ENCODE data around the gene RETN.
"Not testable (repeated sequence)": the region's sequence is repeated elsewhere in the genome, so short reads cannot be mapped to it uniquely, and the experiment has no call there.

The RETN gene

DNA sequence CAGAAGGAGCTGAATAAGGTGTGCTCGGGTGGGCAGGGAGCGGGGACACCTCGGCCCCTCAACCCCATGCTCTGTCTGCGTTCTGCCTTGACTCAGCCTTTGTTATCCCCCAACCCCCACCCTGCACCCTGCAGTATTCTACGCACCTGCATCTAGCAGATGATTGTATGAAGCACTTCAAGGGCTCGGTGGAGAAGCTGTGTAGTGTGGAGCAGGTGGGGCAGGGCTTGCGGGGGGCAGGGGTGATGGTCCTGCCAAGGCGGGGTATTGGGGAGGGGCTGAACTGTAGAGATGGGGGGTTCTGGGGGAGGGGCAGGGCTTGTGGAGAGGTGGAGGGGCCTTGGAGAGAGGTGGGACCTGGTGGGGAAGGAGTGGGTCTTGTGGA is 25.8 kb upstream of the RETN start:
- no peak for TF ChIP-seq POLR2A (IDR thresholded peaks at IDR 0.05; ENCODE audit: low read depth, low read length)
- no peak for FAIRE-seq
- no peak for DNase-seq (ENCODE audit: insufficient read length, low spot score)

DNA sequence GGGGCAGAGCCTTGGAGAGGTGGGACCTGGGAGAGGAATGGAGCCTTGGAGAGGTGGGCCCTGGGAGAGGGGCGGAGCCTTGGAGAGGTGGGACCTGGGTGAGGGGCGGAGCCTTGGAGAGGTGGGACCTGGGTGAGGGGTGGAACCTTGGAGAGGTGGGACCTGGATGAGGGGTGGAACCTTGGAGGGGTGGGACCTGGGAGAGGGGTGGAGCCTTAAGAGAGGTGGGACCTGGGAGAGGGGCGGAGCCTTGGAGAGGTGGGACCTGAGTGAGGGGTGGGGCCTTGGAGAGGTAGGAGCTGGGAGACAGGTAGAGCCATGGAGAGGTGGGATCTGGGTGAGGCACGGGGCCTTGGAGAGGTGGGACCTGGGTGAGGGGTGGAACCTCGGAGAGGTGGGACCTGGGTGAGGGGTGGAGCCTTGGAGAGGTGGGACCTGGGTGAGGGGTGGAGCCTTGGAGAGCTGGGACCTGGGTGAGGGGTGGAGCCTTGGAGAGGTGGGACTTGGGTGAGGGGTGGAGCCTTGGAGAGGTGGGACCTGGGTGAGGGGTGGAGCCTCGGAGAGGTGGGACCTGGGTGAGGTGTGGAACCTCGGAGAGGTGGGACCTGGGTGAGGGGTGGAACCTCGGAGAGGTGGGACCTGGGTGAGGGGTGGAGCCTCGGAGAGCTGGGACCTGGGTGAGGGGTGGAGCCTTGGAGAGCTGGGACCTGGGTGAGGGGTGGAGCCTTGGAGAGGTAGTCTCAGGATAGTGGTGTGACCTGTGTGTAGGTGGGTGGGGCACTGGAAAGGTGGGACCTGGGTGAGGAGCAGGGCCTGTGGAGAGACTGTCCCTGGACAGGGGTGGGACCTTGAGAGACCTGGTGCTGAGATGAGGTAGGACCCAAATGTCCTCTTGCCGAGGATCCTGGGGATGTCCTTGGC is 25.0 kb upstream of the RETN start:
- not testable (repeated sequence) for DNase-seq (ENCODE audit: insufficient read length, low spot score); FAIRE-seq

DNA sequence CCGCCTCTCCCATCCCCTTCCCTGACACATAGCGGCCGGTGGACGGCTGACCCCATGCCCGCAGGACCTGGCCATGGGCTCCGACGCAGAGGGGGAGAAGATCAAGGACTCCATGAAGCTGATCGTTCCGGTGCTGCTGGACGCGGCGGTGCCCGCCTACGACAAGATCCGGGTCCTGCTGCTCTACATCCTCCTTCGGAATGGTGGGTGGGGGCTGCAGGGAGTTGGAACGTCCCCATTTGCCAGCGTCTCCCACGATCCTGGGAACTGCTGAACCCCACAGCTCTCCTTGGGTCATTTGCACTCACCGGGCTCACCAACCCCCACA is 24.3 kb upstream of the RETN start:
- TF ChIP-seq POLR2A (IDR thresholded peaks at IDR 0.05; ENCODE audit: low read depth, low read length): no peak
- FAIRE-seq: no peak

DNA sequence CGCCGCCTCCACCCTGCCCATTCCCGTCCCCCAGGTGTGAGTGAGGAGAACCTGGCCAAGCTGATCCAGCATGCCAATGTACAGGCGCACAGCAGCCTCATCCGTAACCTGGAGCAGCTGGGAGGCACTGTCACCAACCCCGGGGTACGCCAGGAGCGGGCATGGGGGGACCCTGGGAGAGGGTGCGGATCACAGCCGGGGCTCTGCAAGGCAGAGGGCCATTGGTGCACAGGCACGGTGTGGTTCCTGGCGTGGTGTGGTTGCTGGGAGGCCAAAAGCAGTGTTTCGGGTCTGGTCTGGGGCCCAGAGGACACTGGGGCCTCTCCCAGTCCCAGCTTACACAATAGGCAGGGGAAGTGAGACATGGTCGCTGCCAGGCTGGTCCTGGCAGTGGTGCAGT is 23.7 kb upstream of the RETN start:
- DNase-seq (ENCODE audit: insufficient read length, low spot score) (no peak), FAIRE-seq (no peak)
- TF ChIP-seq POLR2A (IDR thresholded peaks at IDR 0.05; ENCODE audit: low read depth, low read length): no peak

More for the DNA sequence above, 24.3 kb upstream of the RETN start:
- no peak for DNase-seq (ENCODE audit: insufficient read length, low spot score)

DNA sequence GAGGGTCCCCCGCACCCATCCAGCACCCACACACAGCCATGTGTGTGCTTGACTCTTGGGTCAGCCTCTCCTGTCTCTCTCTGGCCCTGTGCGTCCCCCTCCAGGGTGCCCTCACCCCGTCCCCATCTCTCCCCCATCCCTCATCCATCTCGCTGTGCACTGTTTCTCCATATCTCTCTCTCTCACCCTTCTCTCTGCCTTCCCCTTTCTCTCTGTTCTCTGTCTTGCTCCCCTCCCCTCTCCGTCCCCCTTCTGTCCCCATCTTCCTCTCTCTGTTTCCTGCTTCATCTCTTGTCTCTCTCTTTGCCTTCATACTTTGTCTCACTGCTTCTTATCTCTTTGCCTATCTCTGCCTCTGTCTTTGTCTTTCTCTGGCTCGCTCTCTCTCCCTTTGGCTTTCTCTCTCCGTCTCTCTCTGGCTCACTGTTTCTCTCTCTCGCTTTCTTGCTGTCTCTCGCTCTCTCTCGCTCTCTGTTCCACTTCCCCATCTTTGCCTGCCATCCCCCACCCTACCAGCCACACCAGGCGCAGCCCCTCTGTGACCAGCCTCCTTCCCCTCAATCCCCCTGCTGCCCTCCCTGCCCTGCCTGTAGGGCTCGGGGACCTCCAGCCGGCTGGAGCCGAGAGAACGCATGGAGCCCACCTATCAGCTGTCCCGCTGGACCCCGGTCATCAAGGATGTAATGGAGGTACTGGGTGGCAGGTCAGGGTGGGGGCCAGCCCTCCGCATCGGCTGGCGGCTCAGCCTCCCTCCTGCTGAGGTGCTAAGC is 23.0 kb upstream of the RETN start:
- TF ChIP-seq POLR2A (IDR thresholded peaks at IDR 0.05; ENCODE audit: low read depth, low read length): no peak
- DNase-seq (ENCODE audit: insufficient read length, low spot score) (no peak), FAIRE-seq (no peak)

DNA sequence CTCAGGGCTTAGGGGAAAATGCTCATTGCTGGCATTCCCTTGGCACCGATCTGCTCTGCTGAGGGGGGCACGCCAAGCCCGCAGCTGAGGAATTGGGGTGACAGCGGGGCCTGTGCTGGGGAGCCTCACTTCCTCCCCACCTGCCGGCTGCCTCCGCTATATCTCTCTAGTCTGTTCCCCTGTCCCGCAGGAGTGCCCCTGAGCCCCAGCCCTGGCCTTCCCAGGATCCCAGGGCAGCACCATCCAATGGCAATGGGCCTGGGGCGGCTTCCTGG is 22.5 kb upstream of the RETN start:
- DNase-seq (ENCODE audit: insufficient read length, low spot score) (no peak), FAIRE-seq (no peak)
- TF ChIP-seq POLR2A (IDR thresholded peaks at IDR 0.05; ENCODE audit: low read depth, low read length): no peak

DNA sequence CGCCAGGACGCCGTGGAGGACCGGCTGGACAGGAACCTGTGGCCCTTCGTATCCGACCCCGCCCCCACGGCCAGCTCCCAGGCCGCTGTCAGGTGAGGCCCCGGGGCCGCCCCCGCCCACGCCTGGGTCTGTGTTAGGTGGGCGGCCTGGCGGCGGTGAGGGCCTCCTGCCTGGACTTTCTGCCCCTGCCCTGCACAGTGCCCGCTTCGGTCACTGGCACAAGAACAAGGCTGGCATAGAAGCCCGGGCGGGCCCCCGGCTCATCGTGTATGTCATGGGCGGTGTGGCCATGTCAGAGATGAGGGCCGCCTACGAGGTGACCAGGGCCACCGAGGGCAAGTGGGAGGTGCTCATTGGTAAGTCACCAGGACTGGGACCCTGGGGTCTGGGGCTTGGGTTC is 21.7 kb upstream of the RETN start:
- no peak for FAIRE-seq
- no peak for TF ChIP-seq POLR2A (IDR thresholded peaks at IDR 0.05; ENCODE audit: low read depth, low read length)
- DNase-seq (ENCODE audit: insufficient read length, low spot score): no peak

DNA sequence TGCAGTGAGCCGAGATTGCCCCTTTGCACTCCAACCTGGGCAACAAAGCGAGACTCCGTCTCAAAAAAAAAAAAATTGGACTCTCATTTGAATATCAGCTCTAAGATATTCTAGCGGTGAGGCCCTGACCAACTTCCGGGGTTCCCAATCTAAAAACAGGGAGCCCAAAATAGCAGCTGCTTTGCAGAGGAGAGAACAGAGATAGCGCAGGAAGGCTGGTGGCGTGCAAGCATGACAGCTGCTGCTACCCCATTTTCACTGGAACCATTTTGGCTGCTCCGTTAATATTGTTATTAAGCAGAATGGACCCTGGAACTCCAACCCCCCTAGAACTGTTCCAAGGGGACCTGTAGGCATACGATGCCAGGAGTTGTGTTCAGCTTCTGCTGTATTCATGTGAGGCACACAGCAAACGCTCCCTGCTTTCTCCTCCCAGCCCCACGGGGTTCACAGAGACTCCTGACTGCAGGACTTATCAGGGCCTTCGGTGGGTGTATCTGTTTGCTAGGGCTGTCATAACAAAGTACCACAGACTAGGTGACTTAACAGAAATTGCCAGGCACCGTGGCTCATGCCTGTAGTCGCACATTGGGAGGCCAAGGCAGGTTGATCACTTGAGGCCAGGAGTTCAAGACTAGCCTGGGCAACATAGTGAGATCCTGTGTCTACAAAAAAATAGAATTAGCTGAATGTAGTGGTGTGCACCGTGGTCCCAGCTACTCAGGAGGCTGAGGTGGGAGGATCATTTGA is 20.4 kb upstream of the RETN start:
- TF ChIP-seq POLR2A (IDR thresholded peaks at IDR 0.05; ENCODE audit: low read depth, low read length): no peak
- no peak for FAIRE-seq

DNA sequence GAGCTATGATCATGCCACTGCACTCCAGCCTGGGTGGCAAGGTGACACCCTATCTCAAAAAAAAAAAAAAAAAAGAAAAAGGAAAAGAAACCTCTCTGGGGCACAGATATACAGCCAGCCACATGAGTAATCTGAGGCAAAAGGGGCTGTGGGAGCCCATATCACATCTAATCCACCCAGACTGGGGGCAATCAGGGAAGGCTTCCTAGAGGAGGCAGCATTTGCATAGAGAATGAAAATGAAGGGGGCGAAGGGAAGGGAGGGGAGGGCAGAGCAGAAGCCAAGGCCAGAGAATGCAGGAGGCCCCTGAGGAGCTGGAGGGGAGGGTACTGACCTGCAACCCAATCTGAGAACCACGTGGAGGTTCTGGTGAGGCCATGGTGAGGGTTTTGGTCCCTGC is 18.7 kb upstream of the RETN start:
- DNase-seq (ENCODE audit: insufficient read length, low spot score) (no peak), FAIRE-seq (no peak)
- no peak for TF ChIP-seq POLR2A (IDR thresholded peaks at IDR 0.05; ENCODE audit: low read depth, low read length)

More for the DNA sequence above, 20.4 kb upstream of the RETN start:
- no peak for DNase-seq (ENCODE audit: insufficient read length, low spot score)

DNA sequence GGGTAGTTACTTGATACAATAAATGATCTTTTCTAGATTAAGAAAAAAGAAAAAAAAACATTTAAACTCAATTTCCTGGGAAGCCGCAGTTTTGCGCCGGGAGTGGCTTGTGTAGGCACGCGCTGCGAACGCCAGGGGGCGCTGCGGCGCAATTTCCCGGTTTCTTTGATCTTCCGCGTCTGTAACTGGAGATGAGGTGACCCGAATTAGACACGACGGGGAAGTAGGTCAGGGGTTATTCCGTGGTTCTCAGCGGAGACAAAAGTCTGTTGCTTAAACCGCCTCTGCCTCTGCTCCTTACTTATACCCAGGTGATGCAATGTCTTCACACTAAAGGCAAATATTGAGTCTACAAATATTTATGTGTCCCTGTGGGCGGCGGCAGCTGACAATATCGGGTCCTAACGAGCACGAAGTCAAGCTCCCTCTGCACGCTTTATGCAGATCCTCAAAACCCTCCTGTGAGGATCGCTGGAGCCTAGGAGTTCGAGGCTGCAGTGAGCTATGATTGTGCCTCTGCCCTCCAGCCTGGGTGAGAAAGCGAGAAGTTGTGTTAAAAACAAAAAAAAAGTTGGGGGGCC is 16.7 kb upstream of the RETN start:
- TF ChIP-seq POLR2A (IDR thresholded peaks at IDR 0.05; ENCODE audit: low read depth, low read length): no peak
- DNase-seq (ENCODE audit: insufficient read length, low spot score) (peak; percentile 86), FAIRE-seq (peak; percentile 6)

DNA sequence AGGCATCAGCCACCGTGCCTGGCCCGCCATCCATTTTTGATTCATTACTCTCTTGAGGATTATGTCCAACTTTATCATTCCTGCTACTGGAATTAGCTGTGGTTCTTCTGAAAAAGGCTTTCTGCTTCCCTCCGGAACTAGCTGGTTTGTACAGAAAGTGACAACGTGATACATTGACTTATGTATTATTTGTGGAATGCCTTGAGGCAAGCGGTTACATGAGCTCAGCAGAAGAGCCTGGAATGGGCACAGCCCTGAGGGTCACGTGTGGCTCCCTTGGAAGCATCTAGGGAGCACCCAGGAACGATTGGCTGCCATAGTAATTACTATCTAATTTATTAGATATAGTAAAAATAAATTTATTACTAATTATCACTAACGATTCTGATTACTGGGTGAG is 14.4 kb upstream of the RETN start:
- DNase-seq (ENCODE audit: insufficient read length, low spot score) (no peak), FAIRE-seq (no peak)
- TF ChIP-seq POLR2A (IDR thresholded peaks at IDR 0.05; ENCODE audit: low read depth, low read length): no peak

DNA sequence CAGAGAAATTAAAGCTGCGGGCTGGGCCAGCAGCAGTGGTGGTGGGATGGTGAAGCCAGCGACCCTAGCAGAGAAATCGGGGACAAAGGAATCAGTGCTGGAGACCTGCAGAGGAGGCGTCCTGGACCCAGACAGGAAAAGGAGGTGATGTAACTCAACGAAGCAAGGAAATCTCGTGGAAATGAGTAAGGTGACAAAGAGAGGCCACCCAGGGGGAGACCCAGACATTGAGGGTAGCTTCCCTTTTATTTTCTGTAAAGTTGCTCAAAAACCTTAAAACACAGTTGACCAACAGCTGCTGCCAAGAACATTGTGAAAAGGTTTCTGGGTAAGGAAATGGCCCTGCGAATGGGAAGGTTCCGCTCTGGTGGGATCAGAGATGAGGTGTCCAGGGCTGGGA is 13.3 kb upstream of the RETN start:
- FAIRE-seq: no peak
- TF ChIP-seq POLR2A (IDR thresholded peaks at IDR 0.05; ENCODE audit: low read depth, low read length): no peak
- DNase-seq (ENCODE audit: insufficient read length, low spot score): no peak

DNA sequence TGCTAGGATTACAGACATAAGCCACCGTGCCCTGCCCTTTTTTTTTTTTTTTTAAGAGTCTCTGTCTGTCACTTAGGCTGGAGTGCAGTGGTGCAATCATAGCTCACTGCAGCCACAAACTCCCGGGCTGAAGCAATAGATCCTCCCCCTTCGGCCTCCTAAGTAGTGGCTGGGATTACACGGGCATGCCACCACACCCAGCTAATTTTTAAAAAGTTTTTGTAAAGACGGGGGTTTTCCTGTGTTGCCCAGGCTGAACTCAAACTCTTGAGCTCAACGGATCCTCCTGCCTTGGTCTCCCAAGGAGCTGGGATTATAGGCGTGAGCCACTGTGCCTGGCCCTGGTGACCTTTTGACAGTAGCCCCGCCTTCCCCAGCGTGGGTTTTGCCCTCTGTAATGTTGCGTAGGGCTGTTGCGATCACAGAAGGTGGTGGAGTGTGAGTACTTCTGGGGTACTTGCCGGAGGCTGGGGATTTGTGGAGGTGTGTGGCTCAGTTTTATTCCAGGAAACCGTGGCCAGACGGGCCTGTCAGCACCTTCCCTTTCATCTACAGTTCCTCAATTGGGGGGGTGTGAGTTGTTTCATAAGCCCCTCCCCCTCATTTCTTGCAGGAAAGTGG is 11.6 kb upstream of the RETN start:
- FAIRE-seq (no peak), DNase-seq (ENCODE audit: insufficient read length, low spot score) (no peak)
- no peak for TF ChIP-seq POLR2A (IDR thresholded peaks at IDR 0.05; ENCODE audit: low read depth, low read length)

DNA sequence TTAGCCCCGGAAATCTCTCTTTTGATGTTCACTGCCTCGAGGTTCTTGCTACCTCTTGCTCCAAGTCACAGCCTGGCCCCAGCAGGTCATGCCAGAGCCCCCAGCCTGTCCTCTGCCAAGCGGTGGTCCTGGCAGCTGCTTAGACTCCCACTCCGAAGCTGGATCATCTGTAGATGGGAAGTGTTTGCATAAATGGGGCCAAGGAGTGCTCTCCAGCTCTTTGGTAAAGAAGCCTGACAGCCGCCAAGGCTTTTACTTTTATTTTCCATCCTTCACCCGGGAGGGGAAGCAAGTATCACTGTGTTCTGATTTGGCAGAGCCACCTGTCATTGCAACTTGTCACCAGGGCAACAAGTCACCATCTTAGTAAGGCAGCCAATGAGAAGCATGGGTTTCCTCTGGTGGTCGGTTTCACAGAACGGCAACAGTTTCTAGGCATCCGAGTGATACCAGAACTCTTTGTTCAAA is 10.6 kb upstream of the RETN start:
- FAIRE-seq: no peak
- TF ChIP-seq POLR2A (IDR thresholded peaks at IDR 0.05; ENCODE audit: low read depth, low read length): no peak
- no peak for DNase-seq (ENCODE audit: insufficient read length, low spot score)
